ENCODE measurements around the gene IMMP2L.

DNA sequence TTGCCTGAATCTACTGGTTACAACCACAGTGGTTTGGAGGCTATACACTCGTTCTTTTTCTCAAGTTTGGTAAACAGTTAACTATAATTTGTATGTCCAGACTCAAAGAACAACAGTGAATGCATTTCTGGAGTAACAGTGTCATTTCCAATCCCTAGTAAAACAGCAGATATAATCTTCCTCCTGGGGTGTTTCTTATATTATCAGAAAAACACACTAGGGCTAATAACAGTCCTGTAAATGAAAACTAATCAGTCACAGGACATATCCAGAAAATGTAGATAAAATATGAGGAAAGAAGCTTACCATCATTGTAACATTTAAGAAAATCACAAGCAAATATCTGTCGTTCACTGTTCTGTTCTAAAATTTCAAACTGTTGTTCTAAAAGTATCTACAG is 388.8 kb downstream of the IMMP2L start:
- TF ChIP-seq, protein P1, sequence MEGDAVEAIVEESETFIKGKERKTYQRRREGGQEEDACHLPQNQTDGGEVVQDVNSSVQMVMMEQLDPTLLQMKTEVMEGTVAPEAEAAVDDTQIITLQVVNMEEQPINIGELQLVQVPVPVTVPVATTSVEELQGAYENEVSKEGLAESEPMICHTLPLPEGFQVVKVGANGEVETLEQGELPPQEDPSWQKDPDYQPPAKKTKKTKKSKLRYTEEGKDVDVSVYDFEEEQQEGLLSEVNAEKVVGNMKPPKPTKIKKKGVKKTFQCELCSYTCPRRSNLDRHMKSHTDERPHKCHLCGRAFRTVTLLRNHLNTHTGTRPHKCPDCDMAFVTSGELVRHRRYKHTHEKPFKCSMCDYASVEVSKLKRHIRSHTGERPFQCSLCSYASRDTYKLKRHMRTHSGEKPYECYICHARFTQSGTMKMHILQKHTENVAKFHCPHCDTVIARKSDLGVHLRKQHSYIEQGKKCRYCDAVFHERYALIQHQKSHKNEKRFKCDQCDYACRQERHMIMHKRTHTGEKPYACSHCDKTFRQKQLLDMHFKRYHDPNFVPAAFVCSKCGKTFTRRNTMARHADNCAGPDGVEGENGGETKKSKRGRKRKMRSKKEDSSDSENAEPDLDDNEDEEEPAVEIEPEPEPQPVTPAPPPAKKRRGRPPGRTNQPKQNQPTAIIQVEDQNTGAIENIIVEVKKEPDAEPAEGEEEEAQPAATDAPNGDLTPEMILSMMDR (IDR thresholded peaks at IDR 0.05; ENCODE audit: borderline replicate concordance, extremely low read depth, low read length, poor library complexity, severe bottlenecking) = no peak
- no peak for TF ChIP-seq EZH2 (IDR thresholded peaks at IDR 0.05; ENCODE audit: borderline replicate concordance, low read depth, low read length, severe bottlenecking)
